Left lung (tissue), 10 donors: ENCODE measurements around the gene FAR2. TPM values are rescaled to one million over a fixed set of nuclear protein-coding genes. Genes with fewer than 3 reads are reported as not detected.

Source experiments
- ATAC-seq: fragments of 200-7000 bp; cut with Tn5 transposase; one replicate; pipeline ENCODE4 v1.9.1; 2020; ENCODE audit warnings: moderate library complexity
- DNase-seq, 4 donors: peaks; one replicate each; pipeline ENCODE4 v3.0.0-alpha.2; 2013 to 2020
- H3K27ac ChIP-seq, 2 donors: fragments of 200-600 bp; sonication (generic) in 1 of 2; one replicate each; pipeline versions ENCODE4 v1.5.0 to v1.8.0; 2020 to 2021
- H3K27me3 ChIP-seq, 2 donors: fragments of 200-600 bp; sonication (generic) in 1 of 2; one replicate each; pipeline versions ENCODE4 v1.5.0 to v1.8.0; 2020 to 2021
- H3K36me3 ChIP-seq, 2 donors: fragments of 200-600 bp; sonication (generic) in 1 of 2; one replicate each; pipeline versions ENCODE4 v1.5.0 to v1.8.0; 2020 to 2021
- H3K4me1 ChIP-seq, 2 donors: fragments of 200-600 bp; one replicate each; pipeline ENCODE4 v1.8.0; 2021
- H3K4me3 ChIP-seq, 2 donors: fragments of 200-600 bp; sonication (generic) in 1 of 2; one replicate each; pipeline versions ENCODE4 v1.5.0 to v1.8.0; 2020 to 2021; ENCODE audit warnings: mild to moderate bottlenecking in 1 of 2
- H3K9me3 ChIP-seq, 2 donors: fragments of 200-600 bp; sonication (generic) in 1 of 2; one replicate each; pipeline versions ENCODE4 v1.5.0 to v1.8.0; 2020 to 2021
- intact Hi-C, 2 donors: fragments of 100-400 bp; cut with DNase I; formaldehyde crosslinking; loops; one replicate each; pipeline versions ENCODE4 v1.11.2 to v1.14.2; 2022
- polyA plus RNA-seq, 6 donors: library from polyadenylated mRNA; unstranded; fragments of 120-200 nt; gene quantifications; one replicate each; pipeline ENCODE4 v1.2.1, GENCODE V29; 2013; ENCODE audit not compliant: insufficient read length in 6 of 6
- total RNA-seq, 2 donors: library from RNA; stranded (reverse); fragmentation: NEBNext Ultra II Directional; extraction: Animal tissue kit (Norgen Biotek cat#: 25700); gene quantifications; one replicate each; pipeline ENCODE4 v1.2.1, GENCODE V29; 2021
- TF ChIP-seq, protein P1 (sequence below), 2 donors: fragments of 200-600 bp; sonication (generic) in 1 of 2; IDR thresholded peaks; one replicate each; pipeline versions ENCODE4 v1.5.0 to v1.8.0; 2021; ENCODE audit warnings: antibody characterized with exemption in 2 of 2
- donor health status: DM: no; HTN: yes; CAD: no.
- donor health status: DM: no; HTN: no; CAD: no.

The FAR2 gene
- total and polyA plus RNA-seq, 8 donors = 6.6 to 17.4 (median 9.0) TPM

DNA sequence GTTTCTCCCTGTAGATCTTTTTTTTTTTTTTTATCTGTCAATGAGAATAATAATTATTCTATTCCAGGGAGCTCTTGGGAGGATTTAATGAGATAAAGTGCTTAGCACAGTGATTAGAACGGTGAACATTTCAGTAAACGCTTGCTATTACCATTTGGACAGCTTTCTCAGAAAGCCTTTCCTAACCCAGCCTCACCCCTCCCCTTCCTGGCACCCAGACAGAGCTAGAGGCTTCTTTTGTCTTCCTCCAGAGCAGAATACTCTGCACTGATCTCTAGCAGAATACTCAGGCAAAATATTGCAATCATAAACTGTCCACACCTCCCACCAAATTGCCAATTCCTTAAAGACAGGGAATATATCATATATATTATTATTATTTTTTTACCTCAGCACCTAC, 165.3 kb downstream of the FAR2 start:
- Histone ChIP-seq H3K9me3 (no peaks in the 10 kb centered on the region), H3K27ac (no peak overlapping the region), H3K27me3 (no peaks in the 10 kb centered on the region), H3K4me1 (peaks cover 0 to 8% of the 10 kb centered on the region in 2 donors), H3K36me3 (peaks cover 0 to 15% of the 10 kb centered on the region in 2 donors), H3K4me3 (no peak overlapping the region)
- DNase-seq (peak in 2 of 4 donors; percentile 1 to 7), ATAC-seq (no peak)
- intact Hi-C loops = no loop called here
- TF ChIP-seq, protein P1, sequence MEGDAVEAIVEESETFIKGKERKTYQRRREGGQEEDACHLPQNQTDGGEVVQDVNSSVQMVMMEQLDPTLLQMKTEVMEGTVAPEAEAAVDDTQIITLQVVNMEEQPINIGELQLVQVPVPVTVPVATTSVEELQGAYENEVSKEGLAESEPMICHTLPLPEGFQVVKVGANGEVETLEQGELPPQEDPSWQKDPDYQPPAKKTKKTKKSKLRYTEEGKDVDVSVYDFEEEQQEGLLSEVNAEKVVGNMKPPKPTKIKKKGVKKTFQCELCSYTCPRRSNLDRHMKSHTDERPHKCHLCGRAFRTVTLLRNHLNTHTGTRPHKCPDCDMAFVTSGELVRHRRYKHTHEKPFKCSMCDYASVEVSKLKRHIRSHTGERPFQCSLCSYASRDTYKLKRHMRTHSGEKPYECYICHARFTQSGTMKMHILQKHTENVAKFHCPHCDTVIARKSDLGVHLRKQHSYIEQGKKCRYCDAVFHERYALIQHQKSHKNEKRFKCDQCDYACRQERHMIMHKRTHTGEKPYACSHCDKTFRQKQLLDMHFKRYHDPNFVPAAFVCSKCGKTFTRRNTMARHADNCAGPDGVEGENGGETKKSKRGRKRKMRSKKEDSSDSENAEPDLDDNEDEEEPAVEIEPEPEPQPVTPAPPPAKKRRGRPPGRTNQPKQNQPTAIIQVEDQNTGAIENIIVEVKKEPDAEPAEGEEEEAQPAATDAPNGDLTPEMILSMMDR (IDR thresholded peaks at IDR 0.05) = no peak

DNA sequence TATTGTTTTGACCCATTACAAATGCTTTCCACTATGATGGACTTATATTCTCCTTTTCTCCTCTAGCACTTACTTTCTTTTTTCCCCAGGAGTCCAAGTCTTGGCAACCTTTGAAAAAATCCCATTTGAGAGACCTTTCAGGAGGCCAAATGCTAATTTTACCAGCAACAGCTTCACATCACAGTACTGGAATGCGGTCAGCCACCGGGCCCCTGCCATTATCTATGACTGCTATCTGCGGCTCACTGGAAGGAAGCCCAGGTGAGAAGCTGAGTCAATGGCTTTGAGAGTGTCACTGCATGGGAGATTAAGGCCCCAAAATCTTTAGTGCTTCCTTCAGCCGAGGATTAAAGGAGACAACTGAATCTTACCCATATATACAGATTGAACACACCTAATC, 167.7 kb downstream of the FAR2 start:
- no peak overlapping the region for H3K4me3 ChIP-seq
- no peaks in the 10 kb centered on the region for H3K27me3 ChIP-seq
- ATAC-seq (no peak), DNase-seq (no peak)
- H3K27ac ChIP-seq = no peak overlapping the region
- intact Hi-C loops = loop anchor here in 1 of 2 donors (5.0 kb wide), 1 partner anchor 229 kb away; no protein-coding TSS in a partner anchor
- H3K36me3 ChIP-seq = peaks cover 0 to 12% of the 10 kb centered on the region in 2 donors
- H3K9me3 ChIP-seq = no peaks in the 10 kb centered on the region
- H3K4me1 ChIP-seq = peaks cover 0 to 8% of the 10 kb centered on the region in 2 donors
- TF ChIP-seq, protein P1 (IDR thresholded peaks at IDR 0.05) = no peak

DNA sequence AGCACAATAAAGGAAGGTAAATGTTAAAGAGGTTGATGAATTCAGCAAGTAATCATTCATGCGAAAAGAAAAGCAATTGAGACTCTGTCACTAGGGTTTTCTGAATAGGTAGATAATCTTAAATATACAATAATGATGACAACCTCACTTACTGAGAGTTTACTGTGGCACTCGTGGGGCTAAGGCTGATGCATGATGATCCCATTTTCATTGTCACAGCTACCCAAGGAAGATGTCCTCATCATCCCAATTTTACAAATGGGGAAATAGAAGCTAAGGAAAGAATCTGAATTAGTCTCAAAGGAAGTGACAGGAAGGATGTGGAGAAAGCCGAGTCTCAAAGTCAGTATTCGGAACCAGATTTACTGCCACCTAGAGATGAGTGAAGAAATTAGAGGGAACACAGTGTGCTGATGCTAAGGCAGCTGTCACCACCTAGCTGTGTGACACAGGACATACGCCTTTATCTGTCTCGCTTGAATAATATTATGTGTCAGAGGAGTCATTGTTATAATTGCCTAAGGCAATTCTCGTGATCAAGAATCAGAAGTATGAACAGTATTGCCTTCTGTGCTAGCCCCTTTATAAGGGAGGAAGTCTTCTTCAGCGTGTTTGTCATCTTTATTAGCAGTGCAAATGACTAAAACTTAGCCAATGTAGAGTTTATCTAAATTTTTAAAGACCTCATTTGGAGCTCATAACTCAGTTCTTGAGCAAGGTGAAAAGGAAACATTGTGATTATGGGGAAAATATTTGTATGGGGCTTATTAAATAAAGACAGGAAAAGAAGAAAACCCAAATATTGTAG, 168.7 kb downstream of the FAR2 start:
- Histone ChIP-seq H3K27me3 (no peaks in the 10 kb centered on the region), H3K4me1 (peaks cover 0 to 8% of the 10 kb centered on the region in 2 donors), H3K27ac (no peak overlapping the region), H3K4me3 (no peak overlapping the region), H3K36me3 (peaks cover 0 to 12% of the 10 kb centered on the region in 2 donors), H3K9me3 (no peaks in the 10 kb centered on the region)
- peak in 2 of 4 donors; percentile 16 to 52 for DNase-seq
- intact Hi-C loops = loop anchor here in 1 of 2 donors (5.0 kb wide), 1 partner anchor 230 kb away; no protein-coding TSS in a partner anchor
- peak; percentile 96 for ATAC-seq
- TF ChIP-seq, protein P1 (IDR thresholded peaks at IDR 0.05) = peak; percentile 55 to 68

DNA sequence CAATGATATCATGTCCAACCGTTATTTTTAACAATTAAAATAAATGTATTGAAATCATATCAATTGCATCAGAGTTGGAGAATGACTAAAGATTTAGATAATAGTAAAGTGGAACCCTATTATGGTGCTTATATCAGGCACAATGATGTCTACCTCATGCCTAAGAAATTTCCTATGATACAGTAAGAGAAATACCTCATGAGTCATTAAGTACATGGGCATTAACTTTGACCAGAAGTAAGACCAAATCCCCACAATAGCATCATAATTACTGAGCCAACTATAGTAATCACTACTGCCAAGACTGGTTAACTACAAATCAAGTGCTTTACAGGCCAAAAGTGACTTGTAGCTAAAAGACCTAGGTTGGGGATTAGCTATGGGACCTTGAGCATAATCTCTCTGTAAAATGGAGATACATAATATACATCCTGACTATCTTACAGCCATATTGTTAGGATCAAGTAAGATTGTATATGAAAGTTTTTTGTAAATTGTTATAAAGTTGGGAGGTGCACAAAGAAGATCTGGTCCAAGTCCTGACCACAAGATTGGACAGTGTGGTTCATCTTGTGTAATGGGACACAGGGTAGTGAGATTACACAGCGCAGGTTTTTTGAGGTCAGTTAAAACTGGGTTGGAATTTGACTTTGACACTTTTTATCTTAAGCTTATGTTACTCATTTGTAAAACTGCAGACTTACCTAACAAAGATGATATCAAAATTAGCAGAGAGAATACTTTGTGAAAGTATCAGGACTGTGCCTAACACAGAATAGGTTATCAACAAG, 171.4 kb downstream of the FAR2 start:
- ATAC-seq = no peak
- intact Hi-C loops = no loop called here
- TF ChIP-seq, protein P1 (IDR thresholded peaks at IDR 0.05) = no peak
- H3K36me3 ChIP-seq = peaks cover 0 to 25% of the 10 kb centered on the region in 2 donors
- peaks cover 0 to 8% of the 10 kb centered on the region in 2 donors for H3K4me1 ChIP-seq
- H3K4me3 ChIP-seq = no peak overlapping the region
- H3K27me3 ChIP-seq = no peaks in the 10 kb centered on the region
- no peak for DNase-seq
- no peak overlapping the region for H3K27ac ChIP-seq
- H3K9me3 ChIP-seq = no peaks in the 10 kb centered on the region

DNA sequence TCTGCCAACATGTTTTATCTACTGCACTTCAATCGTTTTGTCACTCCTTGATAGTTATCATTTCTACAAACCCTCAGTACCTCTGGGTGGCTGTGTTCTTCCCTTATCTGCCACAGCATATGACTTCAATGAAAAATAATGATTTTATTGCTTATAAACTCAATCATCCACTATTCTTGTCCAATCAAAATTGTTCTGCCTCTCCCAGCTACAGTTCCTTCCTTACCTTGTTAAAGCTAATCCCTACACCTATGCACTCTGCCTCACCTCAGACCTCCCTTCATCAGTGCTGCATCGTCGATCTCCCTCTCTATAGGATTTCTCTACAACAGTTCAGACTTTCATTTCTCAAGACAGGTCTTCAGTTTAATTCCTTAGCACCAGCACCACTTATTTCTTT, 173.1 kb downstream of the FAR2 start:
- no peak overlapping the region for H3K4me3 ChIP-seq
- H3K36me3 ChIP-seq = peaks cover 0 to 25% of the 10 kb centered on the region in 2 donors
- ATAC-seq = no peak
- no peak for DNase-seq
- no peaks in the 10 kb centered on the region for H3K9me3 ChIP-seq
- H3K27ac ChIP-seq = no peak overlapping the region
- TF ChIP-seq, protein P1 (IDR thresholded peaks at IDR 0.05) = no peak
- peaks cover 0 to 8% of the 10 kb centered on the region in 2 donors for H3K4me1 ChIP-seq
- intact Hi-C loops = no loop called here
- no peaks in the 10 kb centered on the region for H3K27me3 ChIP-seq
